IPS-NIHi7 (cell line): Measurements from ENCODE around the gene DEPDC1B.
"Not testable (repeated sequence)": the region's sequence is repeated elsewhere in the genome, so short reads cannot be mapped to it uniquely, and the experiment has no call there.

Experiments
- DNase-seq: peaks from one replicate; pipeline ENCODE4 v3.0.0; 2012; ENCODE audit warnings: mixed read lengths; ENCODE audit errors: extremely low spot score

The DEPDC1B gene

GRCh38 chr5:60648175-60648574, 51.8 kb downstream of the DEPDC1B start:
- DNase-seq = no peak

DNA sequence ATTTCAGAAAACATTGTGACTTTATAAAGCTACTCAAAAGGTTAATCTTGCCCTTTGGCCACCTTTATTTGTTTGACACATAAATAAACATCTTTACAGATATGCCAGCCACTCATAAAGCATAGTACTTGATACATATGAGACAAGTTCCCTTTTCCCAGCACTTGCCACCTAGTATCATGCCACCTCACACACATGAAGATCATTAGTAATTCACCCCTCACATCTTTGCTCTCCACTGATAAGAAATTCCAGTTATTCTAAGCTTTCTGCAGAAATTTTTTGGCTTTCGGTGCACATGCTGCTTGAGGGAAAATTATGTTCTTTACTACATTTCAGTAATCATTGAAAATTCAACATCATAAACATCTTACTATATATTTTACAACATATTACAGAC, 59.1 kb downstream of the DEPDC1B start:
- no peak for DNase-seq

DNA sequence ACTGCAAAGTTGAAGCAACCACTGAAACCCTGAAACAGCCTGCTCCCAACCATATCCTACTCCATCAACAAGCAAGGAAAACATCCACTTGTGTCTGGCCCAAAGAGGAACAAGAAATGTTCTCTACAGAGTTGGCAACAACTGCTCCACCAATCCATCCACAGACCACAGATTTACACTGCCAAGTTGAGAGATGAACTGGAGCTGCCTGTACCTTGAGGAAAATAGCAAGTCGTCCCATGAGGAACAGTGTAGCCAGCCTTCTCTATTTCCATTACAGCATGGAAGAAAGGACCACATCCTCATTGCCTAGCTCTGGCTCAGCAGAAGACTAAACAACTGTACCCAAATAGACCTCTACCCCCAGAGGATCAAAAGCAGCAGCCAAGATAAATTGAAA, 60.4 kb downstream of the DEPDC1B start:
- no peak for DNase-seq

GRCh38 chr5:60638300-60638699, 61.7 kb downstream of the DEPDC1B start:
- no peak for DNase-seq

DNA sequence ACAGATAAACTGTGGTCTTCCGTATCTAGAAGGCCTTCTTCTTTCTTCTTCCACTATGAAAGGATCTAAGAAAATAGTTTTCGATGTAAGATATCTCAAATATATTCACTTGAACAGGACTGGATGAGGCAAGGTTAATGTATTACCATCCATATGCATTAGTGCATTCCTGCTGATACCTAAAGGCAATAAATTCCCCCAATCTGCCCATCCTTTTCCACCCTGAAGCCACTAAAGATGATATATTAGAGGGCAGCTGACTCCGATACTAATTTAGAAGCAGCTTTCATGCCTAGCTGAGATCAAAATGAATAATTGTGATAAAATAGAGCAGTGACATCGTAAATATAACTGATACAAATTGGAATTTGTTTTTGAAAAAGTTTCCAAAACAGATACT, 63.3 kb downstream of the DEPDC1B start:
- DNase-seq = no peak

- DNase-seq = no peak
Measured at GRCh38 chr5:60636001-60636400, 64.0 kb downstream of the DEPDC1B start.

DNA sequence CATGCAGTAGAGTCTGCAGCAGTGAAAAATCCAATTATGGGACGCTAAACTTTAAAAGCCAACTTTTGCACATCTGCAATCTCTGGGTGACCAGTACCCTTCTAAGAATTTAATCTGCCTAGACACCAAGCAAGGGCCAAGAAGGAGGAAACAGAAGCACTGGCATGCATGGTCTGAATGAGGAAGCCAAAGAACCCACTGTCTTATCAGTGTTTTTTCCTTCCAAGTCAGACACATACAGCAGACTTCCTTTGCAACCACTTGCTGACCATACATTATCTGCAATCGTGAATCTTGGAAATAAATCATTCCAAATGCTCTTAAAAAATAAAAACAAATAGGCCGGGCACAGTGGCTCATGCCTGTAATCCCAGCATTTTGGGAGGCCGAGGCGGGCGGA, 65.9 kb downstream of the DEPDC1B start:
- DNase-seq = no peak

GRCh38 chr5:60633341-60633740, 66.6 kb downstream of the DEPDC1B start:
- DNase-seq = no peak

DNA sequence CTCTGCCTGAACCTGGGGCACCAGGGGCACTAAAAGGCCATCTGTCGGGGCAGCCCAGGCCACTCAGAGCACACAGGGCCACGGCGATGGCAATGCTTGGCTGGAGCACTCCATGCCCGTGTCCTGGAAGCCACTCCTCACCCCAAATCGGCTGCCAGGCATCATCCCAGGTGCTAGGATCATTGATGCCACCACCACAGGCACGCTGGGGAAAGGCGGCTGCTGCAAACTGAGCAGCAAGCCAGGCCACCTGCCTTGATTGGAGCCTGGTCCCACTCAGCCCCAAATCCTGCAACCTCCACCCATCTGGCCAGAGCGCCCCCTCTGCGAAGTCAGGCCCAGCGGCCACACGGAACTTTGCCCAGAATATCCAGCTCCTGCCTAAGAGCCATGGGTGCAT, 67.8 kb downstream of the DEPDC1B start:
- DNase-seq = no peak

GRCh38 chr5:60630836-60631235, 69.1 kb downstream of the DEPDC1B start:
- DNase-seq = no peak

DNA sequence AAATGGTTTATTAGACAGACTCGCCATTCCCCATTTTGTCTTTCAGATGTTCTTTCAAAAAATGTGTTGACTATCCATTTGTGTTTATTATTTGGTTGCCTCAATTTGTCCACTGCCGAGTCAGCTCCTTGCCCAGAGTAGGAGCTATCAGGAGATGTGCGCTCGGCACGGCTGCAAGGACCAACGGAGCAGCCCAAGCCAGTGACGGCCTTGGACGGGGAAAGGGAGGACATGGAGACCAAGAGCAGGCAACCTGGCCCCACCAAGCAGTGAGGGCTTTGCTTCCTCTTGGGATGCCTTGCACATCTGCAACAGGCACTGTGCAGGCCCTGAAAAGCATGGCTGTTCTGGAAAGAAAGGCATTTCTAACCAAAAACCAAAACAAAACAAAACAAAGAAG, 69.8 kb downstream of the DEPDC1B start:
- DNase-seq = no peak

DNA sequence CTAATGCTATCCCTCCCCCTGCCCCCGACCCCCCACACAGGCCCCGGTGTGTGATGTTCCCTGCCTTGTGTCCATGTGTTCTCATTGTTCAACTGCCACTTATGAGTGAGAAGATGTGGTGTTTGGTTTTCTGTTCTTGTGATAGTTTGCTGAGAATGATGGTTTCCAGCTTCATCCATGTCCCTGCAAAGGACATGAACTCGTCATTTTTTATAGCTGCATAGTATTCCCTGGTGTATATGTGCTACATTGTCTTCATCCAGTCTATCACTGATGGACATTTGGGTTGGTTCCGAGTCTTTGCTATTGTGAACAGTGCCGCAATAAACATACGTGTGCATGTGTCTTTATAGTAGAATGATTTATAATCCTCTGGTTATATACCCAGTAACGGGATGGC, 75.1 kb downstream of the DEPDC1B start:
- not testable (repeated sequence) for DNase-seq

DNA sequence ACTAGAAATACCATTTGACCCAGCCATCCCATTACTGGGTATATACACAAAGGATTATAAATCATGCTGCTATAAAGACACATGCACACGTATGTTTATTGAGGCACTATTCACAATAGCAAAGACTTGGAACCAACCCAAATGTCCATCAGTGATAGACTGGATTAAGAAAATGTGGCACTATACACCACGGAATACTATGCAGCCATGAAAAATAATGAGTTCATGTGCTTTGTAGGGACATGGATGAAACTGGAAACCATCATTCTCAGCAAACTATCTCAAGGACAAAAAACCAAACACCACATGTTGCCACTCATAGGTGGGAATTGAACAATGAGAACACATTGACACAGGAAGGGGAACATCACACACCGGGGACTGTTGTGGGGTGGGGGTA, 79.2 kb downstream of the DEPDC1B start:
- DNase-seq = not testable (repeated sequence)

DNA sequence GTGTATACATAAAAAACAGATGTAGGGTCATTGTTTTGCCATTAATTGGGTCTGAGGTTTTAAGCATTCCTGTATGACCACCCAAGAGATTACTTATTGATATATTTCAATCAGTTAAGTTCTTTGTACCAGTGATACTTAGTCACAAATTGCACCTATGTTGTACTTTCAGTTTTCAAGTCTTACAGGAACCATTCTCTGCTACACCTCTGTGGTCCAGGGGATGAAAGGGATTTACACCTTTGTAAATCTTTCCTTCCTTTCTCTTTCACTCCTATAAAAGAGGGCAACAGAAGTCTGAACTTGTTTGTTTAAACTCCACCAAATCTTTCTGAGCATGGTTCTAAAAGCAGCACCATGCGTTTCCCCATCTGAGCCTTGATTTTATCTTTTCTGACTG, 86.1 kb downstream of the DEPDC1B start:
- DNase-seq = no peak

DNA sequence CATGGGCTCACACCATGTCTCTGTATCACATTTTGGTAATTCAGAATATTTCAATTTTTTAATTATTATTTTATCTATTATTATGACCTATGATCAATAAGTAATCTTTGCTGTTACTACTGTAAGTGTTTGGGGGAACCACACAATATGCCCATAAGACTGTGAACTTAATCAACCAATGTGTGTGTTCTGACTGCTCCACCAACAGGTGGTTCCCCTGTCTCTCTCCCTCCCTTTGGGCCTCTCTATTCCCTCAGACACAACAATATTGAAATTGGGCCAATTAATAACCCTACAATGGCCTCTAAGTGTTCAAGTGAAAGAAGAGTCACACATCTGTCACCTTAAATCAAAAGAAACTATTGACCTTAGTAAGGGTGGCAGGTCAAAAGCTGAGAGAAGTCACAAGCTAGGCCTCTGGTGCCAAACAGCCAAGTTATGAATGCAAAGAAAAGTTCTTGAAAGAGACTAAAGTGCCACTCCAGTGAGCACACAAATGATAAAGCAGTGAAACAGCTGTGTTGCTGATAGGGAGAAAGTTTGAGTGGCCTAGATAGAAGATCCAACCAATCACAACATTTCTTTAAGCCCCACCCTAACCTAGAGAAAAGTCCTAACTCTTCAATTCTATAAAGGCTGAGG, 88.7 kb downstream of the DEPDC1B start:
- DNase-seq = no peak

DNA sequence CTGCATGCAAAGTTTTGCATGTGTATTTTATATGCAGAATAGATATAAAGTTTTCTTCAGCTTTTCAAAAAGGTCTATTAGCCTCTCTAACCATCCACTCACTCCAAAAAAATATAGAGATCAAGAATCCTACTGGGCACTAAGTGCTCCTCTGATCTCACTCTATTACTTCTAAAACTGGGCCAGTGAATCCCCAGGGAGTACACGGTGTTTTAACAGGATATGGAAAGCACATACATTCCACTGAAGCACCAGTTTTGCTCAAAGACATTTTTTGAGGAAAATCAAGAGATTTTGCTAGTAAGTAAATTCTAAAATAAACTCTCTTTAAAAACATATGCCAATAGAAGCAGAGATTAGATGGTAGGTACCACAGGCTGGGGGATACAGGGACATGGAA, 95.2 kb downstream of the DEPDC1B start:
- DNase-seq = no peak

GRCh38 chr5:60598424-60598823, 101.5 kb downstream of the DEPDC1B start:
- no peak for DNase-seq

DNA sequence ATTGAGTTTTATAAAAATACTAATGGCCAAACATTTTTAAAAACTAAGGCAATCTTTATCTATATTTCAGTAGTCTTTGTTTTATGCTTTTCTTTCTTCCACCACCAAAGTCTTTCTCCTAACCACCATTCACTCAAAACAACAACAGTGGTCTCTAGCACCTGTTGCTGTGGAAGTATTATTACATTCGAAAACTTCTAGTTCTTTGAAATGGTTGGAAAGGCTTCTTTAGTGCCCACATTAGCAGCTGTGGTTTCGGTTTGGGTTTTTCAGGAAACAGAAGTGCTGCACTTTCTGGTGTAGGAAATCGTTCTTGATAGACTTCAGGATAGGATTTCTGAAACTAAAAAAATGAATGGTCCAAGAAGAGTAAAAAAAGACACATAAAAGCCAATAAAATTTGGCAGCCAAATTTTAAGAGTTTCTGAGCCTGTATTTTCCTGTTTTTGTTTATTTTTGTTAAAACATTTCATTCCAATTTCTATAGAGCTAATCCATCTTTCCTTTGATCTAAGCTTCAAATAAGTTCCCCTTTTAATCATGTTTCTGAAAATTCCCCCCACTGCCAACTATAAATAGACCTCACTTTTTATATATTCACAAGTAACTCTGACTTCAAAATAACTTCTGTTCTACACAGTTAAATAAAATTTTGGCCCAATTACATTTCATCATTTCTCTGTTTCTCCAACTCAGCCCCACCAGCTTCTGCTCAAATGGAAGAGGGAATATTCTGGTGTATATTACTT, 102.2 kb downstream of the DEPDC1B start:
- DNase-seq = no peak

DNA sequence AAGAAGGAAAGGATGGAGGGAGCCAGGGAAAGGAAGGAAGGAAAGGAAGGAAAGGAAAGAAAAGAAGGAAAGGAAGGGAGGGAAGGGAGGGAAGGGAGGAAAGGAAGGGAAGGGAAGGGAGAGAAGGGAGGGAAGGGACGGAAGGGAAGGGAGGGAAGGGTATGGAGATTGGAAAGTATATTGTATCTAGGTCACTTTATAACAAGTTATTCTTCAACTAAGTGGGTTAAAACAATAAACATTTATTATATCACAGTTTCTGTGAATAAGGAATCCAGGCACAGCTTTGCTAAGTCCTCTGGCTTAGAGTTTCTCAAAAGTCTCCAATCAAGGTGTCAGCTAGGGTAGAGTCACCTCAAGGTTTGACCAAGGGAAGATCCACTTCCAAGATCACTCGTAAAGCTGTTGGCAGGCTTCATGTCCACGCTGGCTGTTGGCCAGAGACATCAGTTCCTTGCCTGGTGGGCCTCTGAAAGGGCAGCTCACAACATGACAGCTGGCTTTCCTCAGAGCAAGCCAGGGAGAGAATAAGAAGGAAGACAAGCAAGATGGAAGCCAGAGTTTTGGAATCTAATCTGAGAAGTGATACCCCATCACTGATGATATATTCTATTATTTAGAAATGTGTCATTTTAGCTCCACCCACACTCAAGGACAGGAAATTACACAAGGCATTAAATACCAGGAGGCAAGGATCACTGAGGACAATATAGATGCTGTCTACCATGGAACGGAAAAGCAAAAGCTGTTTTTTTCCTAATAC, 105.1 kb downstream of the DEPDC1B start:
- no peak for DNase-seq

DNA sequence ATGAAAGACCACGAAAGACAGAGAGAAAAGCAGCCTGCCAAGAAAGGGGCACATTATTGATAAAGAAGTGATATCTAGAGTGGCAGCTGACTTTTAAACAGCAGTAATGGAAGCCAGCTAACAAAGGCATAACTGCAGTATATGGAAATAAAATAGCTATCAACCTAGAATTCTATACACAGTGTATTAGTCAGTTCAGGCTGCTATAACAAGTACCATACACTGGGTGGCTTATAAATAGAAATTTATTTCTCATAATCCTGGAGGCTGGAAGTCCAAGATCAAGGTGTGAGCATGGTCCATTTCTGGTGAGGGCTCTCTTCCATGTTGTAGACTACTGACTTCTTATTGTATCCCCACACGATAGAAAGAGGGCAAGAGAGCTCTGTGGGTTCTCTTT, 109.8 kb downstream of the DEPDC1B start:
- DNase-seq = no peak

- not testable (repeated sequence) for DNase-seq
Measured at GRCh38 chr5:60587312-60587711, 112.7 kb downstream of the DEPDC1B start.

DNA sequence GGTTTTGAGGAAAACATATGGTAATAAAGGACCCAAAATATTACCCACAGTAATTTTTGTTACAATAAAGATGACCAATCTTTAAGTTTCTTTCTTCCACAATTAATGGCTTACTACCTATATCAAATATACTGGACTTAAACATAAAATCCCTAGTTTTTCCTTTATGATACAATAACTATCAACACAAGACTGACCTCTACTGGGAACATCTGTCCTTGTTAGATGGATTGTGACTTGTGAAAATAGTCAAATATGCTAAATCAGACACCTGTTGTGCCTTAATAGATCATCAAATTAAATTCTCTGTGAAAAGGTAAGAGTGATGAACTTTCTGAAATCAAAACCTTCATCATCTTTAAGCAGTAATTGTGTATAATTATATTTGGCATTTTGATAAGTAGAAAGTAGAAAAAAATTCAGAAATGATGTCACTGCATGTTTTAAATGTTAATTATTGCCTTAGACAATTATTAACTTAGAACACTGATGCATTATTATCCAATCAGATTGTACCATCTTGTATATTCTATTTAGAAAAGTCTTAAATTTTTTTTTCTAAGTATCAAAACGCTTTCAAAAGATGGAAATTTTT, 113.6 kb downstream of the DEPDC1B start:
- DNase-seq = no peak

DNA sequence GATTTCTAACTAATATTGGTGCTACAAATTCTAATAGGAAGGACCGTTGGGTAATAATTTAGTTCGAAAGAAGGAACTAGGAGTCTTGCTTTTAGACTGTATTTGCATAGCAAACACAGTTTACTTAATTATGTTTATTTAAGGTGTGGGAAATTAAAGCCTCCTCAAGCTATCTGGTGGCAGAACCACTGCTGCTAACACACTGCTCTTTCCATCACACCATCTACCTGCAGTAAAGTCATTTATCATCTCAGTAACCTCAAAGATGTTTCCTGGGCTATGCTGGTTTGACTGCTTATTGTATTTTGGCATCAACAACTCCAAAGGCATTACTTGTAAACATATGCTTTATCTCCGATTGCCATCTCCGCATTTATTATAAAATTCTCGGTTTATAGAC, 114.3 kb downstream of the DEPDC1B start:
- DNase-seq = no peak
